Pulmonary artery endothelial cell (primary cell): ENCODE data around the gene AFF2. TPM values are rescaled to one million over a fixed set of nuclear protein-coding genes. Genes with fewer than 3 reads are reported as not detected.

Experiments used
- DNase-seq: peaks from one replicate; pipeline ENCODE4 v3.0.0-alpha.2; 2011; ENCODE audit warnings: low read depth, low spot score
- total RNA-seq: library from RNA; depleted of rRNA; stranded (reverse); fragments of >200 nt; gene quantifications from 2 replicates; pipeline ENCODE4 v1.2.3, GENCODE V29; 2014

Gene AFF2
- total RNA-seq, 1 donor from 2014 or later = 0.26 TPM

DNA sequence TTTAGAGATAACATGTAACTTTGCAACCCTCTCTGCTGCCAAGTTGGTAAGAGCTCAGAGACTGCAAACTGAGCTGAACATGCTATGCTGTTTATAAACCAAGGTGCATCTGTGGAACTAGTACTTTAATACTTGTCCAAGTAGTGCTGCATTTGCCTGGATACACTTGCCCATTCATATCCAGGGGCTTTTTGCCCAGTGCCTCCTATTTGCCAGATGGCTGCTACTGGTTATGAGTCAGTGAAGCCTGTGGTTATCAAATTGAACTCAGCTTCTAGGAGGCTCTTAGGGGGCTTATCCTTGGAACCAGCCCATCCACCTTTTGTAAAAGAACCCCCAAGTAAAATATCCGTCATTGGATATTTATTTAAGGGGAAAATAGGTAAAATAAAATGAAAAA, 79.6 kb downstream of the AFF2 start:
- no peak for DNase-seq

DNA sequence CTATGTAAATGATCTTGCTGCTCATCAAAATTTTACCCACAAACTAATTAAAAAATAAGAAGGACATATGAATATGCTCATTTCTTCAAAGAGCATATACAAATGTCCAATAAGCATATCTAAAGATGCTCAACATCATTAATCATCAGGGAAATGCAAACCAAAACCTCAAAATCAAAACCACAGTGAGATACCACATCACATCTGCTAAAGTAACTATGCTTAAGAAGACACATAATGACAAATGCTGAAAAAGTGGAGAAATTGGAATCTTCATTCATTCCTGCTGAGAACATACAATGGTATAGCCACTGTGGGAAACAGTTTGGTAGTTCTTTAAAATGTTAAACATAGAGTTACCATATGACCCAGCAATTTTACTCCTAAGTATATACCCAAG, 81.9 kb downstream of the AFF2 start:
- DNase-seq = no peak

DNA sequence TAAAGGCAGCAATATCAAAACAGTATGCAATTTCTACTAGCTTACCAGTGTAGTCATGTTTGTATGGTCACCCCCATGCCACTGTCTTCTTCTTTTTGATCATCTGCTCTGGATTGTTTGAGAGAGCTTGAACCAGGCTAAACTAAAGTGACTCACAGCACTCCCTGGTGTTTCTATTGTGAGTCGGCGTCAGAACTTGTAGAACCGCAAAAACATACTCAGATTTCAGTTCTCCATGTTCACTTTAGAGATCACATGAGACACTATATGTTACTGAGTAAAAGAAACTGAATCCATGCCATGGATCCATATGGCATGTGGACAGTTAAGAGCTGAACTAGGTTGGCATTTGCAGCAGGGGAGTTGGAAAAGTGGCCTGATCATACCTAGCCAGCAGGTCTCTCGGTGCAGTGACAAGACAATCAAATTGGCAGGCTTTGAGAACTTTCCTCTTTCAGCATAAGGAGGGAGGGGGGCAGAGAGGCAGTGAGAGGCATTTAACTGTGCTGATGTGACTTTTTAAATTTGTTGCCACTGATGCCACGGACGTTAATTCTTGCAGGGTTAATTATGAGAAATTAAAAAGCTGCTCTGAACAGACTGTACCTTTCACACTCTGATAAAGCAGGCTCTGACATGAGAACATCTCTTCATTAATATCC, 88.4 kb downstream of the AFF2 start:
- DNase-seq = no peak

DNA sequence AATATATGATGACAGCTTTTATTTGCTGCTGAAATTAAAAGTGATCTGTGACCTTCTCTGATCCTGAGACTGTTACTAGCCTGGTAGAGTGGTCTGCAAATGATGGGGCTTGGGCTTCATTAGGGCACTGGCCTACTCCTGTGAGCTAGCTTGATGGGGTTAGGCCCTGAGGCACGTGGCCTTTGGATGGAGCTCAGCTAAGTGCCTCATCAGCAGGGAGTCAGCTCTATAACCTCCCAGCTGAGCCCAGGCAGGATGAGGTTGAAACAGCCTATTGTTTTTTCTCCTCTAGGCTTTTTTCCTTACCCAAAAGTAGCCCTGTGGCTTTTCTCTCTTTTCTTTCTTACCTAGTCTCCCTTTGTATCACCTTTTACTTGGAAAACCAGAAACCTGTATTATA, 92.2 kb downstream of the AFF2 start:
- DNase-seq = no peak

DNA sequence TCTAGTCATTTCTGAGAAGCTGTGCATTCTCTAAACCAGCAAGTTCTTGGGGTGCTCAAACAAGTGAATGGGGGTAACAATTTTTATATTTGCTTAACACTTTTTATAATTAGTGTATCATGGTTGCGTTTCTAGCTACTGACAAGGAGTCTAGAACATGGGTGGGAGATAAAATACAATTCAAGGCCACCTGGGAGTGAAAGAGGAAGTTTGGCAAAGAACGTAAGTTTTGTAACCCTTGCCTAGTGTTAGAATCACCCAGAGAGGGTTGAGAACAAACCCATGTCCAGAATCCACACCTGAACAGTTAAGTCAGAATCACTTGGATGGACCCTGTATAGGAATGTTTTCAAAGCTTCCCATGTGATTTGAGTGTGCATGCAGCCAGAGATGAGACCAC, 92.7 kb downstream of the AFF2 start:
- no peak for DNase-seq

DNA sequence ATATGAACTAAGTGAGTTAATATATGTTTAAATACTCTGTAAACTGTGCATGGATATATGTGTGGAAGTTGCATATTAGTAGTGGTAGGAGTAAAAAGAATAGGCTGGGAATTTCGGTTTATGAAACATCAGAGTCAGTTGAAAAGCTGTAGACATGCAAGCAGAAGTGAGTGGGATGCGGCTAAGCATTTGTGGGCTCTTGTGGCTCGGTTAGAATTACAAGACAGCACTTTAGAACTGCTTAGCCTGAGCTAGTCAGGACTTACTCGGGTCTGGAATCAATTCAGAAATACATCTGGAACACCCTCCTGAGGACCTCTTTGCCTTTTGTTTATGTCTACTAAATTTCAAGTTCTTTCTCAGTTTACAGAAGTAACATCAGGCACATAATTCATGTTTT, 93.6 kb downstream of the AFF2 start:
- no peak for DNase-seq

DNA sequence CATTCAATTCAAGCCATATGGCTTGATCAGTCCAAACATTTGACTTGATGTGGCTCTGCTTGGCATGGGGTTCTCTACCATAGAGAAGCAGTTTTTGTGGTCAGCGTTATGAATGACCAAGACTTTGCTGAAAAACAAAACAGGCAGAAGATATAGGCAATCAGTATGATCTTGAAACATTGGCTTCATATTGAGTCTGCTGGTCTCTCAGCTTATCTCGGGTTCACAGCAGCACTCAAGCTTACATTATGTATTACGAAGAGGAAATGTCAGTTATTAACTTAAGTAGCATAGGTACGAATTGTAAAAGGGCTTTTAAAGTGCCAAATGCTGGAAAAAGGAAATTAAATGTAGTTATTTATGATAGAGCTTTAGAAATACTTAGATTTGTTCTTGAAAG, 99.0 kb downstream of the AFF2 start:
- no peak for DNase-seq

DNA sequence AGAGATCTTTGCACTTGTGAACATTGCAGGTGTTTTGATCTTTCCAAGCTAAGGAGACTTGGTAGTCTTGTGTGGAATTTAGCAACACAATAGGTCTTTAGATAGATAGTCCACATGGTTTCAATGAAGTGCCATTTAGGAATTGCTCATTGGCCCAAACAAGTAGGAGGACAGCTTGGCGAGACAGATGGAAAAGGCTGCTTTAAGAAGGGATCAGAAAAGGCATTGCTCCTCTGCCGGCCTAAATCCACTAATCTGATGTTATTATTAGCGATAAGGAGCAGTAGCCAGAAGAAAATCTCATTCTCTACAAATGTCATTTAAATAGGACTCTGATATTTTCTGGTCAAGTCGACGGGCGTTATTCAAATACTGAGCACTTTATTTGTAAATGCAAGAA, 99.7 kb downstream of the AFF2 start:
- DNase-seq = no peak

DNA sequence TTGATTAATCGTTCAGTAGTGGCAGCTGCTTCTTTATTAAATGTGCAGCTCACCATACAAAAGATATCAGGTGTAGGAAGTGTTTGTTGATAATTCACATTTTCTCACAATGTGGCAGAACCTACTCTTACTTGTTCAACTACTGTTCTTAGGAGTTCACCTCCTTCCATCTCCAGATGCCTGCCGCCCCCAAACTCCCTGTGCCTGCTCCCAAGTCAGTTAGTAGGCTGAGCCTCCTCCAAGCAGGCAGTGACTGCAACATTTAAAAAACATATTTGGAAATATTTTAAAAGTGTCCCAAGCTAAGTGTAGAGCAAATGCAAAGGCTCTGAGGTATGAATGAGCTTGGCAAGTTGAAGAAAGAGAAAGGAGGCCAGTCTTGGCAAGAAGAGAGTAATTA, 100.2 kb downstream of the AFF2 start:
- DNase-seq = no peak

DNA sequence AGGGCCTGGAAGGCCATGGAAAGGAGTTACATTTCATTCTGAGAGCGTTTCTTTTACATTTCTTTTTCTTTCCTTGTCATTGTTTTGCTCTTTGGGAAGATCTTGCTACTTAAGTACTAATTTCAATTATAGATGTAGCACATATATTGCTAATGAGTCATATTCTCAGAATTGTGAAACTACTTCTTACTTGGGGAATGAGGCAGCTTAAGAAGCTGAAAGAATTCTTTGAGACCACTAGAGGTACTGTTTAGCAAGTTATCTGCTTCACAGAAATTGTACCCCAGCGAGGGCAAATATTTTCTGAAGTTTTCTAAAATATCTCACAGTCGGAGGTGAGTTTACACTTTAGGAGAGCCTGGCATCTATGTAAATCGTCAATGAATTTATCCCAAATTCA, 100.6 kb downstream of the AFF2 start:
- no peak for DNase-seq

DNA sequence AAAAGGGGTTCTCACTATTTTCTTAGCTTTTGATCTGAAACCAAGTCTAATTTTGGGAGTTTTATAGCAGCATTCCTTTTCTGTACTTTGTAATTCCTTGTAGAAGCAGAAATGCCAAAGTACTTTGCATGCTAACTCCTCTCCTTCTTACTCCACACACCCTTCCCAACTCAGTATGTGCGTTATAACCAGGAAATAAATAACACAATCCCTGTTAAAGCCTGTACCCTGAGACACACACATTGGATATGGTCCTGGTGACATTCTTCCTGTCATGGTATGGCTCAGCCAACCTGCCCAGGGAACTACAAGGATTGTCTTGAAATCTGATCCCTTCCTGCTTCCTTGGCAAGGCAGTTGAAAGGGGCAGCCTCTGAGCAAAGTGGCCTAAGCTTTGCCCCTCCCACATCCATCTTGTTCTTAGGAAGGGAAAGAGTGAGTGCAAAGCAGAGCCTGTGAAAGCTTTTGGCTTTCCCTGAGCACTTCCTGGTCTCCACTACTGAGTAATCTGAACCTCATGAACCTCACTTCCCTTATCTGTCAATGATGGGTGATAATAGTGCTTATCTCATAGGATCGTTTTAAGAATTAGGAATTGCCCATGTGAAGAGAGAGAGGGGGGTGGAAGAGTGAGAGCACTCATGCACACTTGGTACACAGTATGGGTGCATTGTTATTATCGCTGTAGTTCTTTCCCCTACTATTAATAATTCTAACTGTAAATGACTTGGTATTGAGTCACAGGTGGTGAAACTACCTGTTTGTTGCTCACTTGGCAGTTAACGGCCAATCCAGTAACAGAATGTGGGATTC, 109.3 kb downstream of the AFF2 start:
- no peak for DNase-seq

DNA sequence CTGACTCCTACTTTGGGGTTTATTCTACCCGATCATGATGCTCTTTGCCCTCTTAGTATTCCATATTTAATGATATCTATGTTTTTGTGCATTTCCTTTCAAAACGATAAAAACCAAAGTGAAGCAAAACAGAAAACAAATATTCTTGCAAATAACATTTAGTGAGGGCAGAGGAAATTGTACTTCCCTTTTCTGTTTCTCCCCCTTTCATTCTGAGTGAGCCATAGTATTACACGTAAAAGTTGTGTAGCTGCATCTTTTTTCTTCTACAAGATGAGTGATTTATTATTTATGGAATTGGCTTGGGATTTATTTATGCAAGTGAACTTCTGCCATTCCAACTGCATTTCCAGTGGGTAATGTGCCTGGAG, 109.9 kb downstream of the AFF2 start:
- DNase-seq = no peak

DNA sequence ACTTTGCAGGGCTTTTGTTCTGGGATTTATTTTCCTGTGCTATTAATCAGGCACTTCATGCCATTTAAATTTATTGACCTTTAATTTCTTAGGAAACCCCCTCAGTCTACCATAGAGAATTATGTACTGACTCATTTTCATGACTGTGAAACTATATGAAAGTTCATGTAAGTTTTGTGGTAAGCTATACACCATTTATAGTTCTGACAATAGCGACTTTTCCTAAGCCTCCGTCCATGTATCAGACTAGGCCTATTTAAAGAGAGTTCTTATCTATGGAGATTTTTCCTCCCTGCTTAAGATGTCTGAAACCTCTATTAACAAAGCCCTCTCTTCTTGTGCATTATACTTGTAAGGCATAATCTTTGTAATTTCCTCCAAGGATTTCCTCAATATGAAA, 111.6 kb downstream of the AFF2 start:
- DNase-seq = no peak

DNA sequence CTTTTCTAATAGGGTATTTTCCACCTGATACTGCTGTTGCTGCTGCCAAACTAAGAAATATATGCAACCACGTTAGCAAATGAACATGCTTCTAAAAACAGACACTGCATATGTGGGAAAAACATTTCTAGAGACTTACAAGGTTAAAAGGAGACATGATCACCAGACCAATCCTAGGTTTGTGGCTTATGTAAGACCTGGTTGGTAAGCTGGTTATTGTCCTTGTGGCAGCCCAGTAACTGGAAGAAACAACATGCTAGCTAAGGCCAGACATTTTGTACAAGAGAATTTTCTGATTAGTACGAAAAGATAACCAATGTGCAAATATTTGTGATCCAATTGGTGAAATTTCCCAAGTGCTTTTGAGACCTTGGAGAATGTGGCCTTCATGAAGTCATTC, 112.0 kb downstream of the AFF2 start:
- DNase-seq = no peak

DNA sequence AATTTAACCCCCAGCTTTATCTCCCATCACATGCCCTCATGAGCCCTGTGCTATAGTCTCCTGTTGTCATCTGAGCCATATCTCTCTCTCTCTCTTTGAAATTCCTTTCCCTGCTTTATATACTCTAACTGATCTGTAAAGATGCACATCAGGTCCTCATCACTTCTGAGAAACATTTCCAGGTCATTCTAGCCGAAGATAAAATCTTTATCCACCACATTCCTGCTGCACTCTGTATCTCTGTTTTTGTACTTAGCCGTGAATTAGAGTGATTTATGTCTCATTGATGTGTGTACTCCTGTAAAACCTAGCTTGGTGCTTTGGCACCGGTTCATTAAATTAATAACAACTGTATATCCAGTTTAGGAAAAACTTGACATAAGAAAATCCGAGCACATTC, 113.2 kb downstream of the AFF2 start:
- DNase-seq = no peak

DNA sequence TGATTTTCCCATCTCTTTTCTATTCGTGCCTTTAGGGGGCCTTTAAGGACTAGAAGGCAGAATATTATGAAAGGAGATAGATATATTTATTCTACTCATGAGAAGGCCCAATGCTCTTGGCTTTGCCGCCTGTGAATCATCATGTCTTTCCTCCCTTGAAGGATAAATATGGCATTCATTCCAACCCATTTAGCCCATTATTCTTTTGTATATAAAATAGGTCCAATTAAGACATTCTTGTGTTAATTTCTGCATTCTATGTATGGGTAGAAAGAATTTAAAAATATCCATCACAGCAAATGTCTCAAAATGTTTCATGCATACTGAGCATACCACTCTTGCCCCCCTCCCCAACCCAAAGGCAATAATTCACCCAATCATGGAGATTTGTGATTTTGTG, 115.1 kb downstream of the AFF2 start:
- no peak for DNase-seq

DNA sequence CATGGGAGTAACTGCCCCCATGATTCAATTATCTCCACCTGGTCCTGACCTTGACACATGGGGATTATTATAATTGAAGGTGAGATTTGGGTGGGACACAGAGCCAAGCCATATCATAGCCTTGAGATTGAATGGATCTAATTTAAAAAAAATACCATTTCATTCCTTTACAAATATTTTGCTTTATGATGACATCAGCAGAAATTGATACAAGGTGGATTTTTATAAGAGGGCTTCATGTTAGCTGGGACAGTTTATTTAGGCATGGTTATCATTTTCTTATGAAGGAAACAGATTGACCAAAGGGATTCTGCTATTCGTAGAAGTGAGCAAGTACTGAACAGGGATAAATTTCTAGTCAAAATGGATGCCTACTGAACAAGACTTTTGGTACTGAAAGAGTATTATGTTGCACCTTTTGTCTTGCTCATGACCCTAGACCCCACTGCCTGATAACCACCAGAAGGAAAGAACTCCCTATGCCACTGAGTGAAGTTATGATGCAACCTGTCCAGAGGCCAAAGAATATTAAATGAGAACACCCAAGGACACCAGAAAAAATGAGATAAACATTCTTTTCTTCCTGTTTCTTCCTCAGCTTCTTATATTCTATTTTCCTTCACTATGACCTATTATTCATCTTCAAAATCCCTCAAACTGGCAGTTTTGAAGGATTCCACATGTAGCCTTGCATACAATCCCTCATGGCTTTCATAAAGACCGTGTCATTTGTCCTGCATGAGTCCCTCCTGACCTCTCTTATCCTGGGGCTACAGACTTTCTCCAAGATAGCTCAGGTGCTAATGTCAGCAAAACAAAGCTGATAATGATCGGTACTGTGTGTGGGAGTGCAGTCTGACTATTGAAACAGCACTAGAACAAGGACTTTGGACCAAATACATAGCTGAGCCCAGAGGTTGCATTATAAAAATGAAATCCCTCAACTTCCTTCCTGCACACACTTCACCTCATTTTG, 118.3 kb downstream of the AFF2 start:
- no peak for DNase-seq

DNA sequence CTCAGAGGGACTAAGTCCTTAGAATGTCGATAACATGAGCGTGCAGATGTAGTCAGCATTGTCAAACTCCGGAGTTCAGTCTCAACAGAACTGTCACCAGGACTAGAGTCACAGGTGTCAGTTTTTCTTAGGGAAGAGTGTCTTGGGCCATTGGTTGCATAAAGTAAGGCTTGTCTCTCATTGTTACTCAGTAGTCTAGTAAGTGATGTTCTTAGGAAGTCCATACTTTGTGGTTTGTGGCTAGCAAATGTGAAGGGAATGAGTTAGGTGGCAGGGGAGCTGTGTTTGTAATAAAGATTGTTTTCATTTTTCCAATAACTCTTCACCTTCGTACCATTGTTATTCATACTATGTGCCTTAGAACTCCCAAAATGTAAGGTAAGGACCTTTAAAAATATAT, 119.6 kb downstream of the AFF2 start:
- no peak for DNase-seq

DNA sequence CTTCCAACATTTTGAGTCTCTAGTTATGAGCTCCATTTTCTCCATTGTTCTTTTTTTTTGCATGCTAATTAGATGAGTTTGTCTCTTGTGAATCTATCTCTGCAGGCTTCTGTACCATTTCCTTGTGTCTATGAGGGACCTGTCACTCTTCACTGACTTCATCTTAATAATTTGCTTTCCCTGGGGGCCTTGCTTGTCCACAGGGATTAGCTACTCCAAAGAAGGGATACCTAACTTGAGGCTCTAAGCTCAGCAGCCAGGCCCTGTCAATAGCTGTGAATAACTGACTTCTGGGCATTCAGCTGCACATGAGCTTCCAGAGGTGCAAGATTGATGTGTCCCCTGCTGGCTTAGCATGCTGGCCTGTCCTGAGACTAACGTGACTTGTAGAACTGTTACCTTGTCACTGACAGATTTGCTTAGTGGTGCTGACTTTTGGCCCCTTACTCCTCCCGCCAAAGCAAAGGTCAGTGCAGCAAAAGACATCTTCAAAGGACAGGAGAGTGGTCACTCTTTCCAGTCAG, 124.6 kb downstream of the AFF2 start:
- no peak for DNase-seq

DNA sequence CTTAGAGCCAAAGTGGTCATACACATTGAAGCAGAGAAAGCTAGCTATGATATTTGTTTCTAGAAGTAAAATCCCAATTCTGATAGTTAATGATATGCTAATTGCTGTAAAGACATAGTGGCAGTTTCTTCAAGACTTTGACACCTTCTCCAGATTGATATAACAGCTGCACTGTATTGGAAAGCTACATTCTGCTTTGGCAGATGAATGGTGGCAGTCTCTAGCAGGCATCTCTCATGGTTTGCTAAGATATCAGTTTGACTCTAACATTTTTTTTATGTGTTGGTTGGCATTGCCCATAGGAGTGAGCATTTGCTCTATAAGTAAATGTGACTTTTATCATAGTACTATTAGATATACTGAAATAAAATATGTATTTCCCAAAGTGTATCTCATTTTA, 128.2 kb downstream of the AFF2 start:
- no peak for DNase-seq

DNA sequence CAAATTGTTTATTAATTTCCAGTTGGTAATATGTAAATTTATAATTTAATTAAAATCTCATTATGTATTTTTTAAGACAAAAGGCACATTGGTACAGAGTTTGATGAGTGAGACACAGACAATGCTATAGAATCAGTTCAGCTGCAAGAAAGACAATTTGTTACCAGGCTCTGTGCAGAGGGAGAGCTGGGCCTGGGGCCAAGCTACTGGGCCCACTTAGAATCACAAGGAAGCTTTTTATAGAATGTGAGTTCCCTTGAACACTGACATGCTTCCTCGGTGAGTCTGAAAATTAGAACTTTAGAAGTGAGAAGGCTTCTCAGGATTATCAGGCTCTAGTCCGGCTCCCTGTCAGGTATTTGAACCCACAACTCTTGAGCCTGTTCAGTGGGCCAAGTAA, 129.0 kb downstream of the AFF2 start:
- DNase-seq = no peak

DNA sequence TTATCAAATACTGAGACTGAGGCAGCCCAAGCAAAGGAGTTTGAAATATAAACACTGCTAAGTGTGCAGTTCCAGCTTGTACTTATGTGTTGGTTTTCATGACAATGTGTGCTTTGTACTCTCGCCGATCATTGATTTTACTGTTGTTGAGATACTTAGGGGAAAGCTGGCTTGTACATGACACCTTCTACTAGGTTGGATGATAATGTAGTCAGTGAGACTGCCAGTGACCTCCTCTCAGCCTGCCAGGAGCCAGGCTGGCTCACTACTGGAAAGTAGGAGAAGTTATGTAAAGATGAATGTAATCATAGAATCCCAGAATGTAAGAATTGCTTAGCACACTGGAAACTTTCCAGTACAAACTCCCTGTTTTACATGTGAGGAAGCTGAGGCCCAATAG, 132.0 kb downstream of the AFF2 start:
- DNase-seq = no peak
